GM13977 (cell line): ENCODE measurements around the gene RNF175.

ENCODE experiments used
- DNase-seq: peaks from one replicate; pipeline ENCODE4 v3.0.0; 2012; ENCODE audit warnings: low spot score
- in situ Hi-C: fragments of 300-500 bp; cut with MboI; formaldehyde crosslinking; loops from one replicate; pipeline ENCODE4 v1.12.0; 2022; ENCODE audit warnings: low sequenced_read_pairs, low pct_unique_long_range_greater_than_20kb, mixed read lengths, inconsistent platforms; ENCODE audit not compliant: unreplicated experiment
- TF ChIP-seq, protein P1 (sequence below): IDR thresholded peaks from 2 replicates; pipeline ENCODE4 v1.5.1; 2012; ENCODE audit warnings: mild to moderate bottlenecking, control low read depth; ENCODE audit not compliant: insufficient read depth; ENCODE audit errors: extremely low read depth, missing control alignments

Gene RNF175

DNA sequence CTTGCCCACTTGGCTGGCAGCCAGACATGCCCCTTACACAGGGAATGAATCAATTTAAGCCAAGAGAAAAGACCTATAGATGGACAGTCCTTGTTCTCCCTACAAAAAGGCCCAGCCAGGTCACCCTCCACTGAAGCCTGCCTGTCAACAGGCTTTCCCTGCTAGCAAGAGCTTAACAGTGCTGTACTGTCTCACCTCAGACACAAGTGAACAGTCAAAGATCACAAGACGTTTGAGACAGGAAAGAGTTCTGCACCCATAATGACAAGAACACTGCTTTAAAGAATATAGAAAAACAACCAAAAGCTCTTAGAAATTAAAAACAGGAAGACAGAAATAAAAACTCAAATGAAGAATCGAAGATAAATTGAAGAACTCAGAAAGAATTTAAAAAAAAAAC lies 4.6 kb downstream of the RNF175 start:
- DNase-seq, result no peak
- in situ Hi-C loops, result loop anchor here (10.0 to 25.0 kb wide), 2 partner anchors 120 to 418 kb away; partner anchors contain the start of gene MND1
- TF ChIP-seq, protein P1, sequence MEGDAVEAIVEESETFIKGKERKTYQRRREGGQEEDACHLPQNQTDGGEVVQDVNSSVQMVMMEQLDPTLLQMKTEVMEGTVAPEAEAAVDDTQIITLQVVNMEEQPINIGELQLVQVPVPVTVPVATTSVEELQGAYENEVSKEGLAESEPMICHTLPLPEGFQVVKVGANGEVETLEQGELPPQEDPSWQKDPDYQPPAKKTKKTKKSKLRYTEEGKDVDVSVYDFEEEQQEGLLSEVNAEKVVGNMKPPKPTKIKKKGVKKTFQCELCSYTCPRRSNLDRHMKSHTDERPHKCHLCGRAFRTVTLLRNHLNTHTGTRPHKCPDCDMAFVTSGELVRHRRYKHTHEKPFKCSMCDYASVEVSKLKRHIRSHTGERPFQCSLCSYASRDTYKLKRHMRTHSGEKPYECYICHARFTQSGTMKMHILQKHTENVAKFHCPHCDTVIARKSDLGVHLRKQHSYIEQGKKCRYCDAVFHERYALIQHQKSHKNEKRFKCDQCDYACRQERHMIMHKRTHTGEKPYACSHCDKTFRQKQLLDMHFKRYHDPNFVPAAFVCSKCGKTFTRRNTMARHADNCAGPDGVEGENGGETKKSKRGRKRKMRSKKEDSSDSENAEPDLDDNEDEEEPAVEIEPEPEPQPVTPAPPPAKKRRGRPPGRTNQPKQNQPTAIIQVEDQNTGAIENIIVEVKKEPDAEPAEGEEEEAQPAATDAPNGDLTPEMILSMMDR, result no peak

DNA sequence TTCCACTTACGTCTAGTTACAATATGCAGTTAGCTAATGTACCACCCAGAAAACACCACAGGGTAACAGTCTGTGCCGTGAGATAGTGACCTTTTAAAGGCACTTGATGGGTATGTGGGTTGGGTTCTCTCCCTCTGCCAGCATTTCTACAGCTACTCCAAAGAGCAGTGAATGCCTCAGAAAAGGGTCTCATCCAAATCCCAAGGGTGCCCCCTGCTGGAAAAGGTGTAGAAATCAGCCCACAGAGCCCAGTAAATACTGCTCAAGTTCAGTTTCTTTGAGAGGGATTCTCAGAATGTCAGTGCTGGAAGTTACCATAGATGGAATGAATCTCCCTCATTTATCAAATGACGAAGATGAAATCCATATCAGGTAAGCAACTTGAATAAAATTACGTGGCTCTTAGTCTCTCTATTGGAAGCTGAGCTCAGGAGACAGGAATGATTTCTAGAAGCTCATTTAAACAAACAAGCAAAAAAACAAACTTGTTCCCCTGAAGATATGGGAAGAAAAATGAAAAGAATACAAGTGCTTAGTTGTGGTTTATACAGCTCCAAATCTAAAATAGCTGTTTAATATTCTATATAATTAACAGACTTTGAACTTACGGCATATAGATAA lies 9.5 kb downstream of the RNF175 start:
- in situ Hi-C loops, result loop anchor here (10.0 to 25.0 kb wide), 2 partner anchors 116 to 413 kb away; partner anchors contain the start of gene MND1
- TF ChIP-seq, protein P1, result peak; percentile 75
- peak; percentile 69 for DNase-seq

DNA sequence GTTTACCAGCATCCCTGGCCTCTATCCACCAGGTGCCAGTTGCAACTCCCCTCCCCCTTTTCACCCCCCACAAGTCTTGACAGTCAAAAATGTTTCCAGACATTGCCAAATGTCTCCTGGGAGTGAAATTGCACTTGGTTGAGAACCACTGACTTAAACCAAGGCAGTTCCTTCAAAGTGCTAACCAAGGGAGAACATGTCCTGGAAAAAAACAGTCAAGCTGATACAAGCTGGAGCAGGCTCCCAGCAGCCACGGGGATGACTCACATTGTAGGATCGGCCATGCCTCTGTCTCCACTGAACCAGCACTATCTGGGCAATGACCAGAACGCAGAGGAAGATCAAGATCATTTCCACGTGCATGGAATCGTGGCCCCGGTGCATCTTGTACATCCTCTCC lies 11.4 kb downstream of the RNF175 start:
- TF ChIP-seq, protein P1, result no peak
- in situ Hi-C loops, result no loop called here
- DNase-seq, result no peak

DNA sequence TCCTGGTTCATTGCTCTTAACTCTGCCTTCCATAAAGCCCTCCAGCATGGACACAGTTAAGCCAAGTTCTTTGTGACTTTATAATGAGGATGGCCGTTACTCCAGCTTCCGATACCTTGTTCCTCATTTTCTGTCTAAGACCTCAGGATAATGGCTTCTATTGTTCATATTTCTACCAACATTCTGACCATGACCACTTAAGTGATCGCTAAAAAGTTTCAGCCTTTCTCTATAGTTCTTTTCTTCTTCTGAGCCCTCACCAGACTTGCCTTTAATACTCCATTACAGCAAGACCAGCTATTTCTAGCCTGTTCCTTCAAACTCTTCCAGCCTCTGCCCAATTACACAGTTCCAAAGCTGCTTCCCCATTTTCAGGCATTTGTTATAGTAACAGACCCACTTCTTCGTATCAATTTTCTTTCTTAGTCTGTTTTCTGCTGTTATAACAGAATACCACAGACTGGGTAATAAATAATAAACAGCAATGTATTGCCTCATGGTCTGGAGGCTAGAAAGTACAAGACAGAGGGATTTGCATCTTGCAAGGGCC lies 12.3 kb downstream of the RNF175 start:
- in situ Hi-C loops, result no loop called here
- TF ChIP-seq, protein P1, result no peak
- no peak for DNase-seq

DNA sequence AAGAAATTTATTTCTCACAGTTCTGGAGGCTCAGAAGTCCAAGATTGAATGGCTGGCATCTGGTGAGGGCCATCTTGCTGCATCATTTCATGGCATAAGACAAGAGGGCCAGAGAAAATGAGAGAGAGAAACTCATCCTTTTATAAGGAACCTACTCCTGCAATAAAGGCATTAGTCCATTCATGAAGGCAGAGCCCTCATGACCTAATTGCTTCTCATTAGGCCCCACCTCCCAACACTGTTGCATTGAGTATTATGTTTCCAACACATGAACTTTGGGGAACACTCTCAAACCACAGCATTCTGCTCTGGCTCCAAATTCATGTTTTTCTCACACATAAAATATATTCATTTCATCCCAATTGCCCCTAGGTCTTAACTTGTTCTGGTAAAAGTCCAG lies 14.2 kb downstream of the RNF175 start:
- TF ChIP-seq, protein P1, result no peak
- no peak for DNase-seq
- in situ Hi-C loops, result no loop called here

DNA sequence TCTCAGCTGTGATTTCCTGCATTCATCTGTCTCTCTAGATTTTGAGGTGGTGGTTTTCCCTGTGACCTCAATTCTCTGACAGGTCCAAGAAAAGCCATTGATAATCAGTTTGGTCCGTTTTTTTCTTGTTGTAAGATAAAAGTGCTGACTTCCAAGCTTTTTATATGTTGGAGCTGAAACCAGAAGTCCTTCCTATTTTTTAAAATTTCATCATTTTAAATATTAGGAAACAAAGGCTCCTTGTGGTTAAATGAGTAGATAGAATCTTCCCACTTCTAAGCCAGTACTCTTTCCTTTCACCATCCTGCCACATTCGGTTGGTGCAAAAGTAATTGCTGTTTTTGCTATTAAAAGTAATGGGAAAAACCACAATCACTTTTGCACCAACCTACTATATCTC lies 18.3 kb downstream of the RNF175 start:
- in situ Hi-C loops, result no loop called here
- no peak for DNase-seq
- TF ChIP-seq, protein P1, result no peak
